K562 (cell line): ENCODE results near the gene GHDC. TPM values are rescaled to one million over a fixed set of nuclear protein-coding genes. Genes with fewer than 3 reads are reported as not detected.

Experiments
- BCLAF1 ChIP-seq, 2 experiments: fragments of 450-650 bp in 1 of 2; IDR thresholded peaks; 2 replicates each; pipeline ENCODE4 v1.6.1; 2011 to 2017; ENCODE audit warnings: low read depth in 2 of 2, antibody characterized with exemption in 1 of 2, borderline replicate concordance in 1 of 2, low read length in 1 of 2, mild to moderate bottlenecking in 1 of 2, mixed read lengths in 1 of 2; ENCODE audit not compliant: control insufficient read depth in 1 of 2
- FOXJ2 ChIP-seq: fragments of 200-800 bp; sonication (Bioruptor generic); IDR thresholded peaks from 2 replicates; pipeline ENCODE4 v1.6.1; 2016; ENCODE audit warnings: missing genetic modification characterization, missing compliant biosample characterization
- LEF1 ChIP-seq: fragments of 450-650 bp; IDR thresholded peaks from 2 replicates; pipeline ENCODE4 v1.6.1; 2016; ENCODE audit warnings: mild to moderate bottlenecking
- NR2F6 ChIP-seq: fragments of 450-650 bp; formaldehyde crosslinking; IDR thresholded peaks from 2 replicates; pipeline ENCODE4 v1.4.0; 2020; ENCODE audit warnings: mild to moderate bottlenecking
- PHTF2 ChIP-seq: fragments of 250-450 bp; sonication (Bioruptor Pico); IDR thresholded peaks from 2 replicates; pipeline ENCODE4 v1.5.0; 2021; ENCODE audit warnings: mild to moderate bottlenecking
- PRPF4 ChIP-seq: fragments of 200-400 bp; formaldehyde crosslinking; IDR thresholded peaks from one replicate; pipeline ENCODE4 v1.6.1; 2017; ENCODE audit warnings: low read length, low read depth, mild to moderate bottlenecking; ENCODE audit not compliant: insufficient read depth, poor library complexity, severe bottlenecking
- RBM25 ChIP-seq: fragments of 200-400 bp; formaldehyde crosslinking; IDR thresholded peaks from 2 replicates; pipeline ENCODE4 v1.6.1; 2018; ENCODE audit warnings: low read length, low read depth, moderate library complexity; ENCODE audit not compliant: severe bottlenecking
- TBL1XR1 ChIP-seq, 2 experiments: IDR thresholded peaks; 2 replicates each; pipeline ENCODE4 v1.6.1; 2012; ENCODE audit warnings: improper control_type of control experiment in 2 of 2, low read length in 2 of 2, mild to moderate bottlenecking in 1 of 2
- TCF3 ChIP-seq: sonication (generic); formaldehyde crosslinking; IDR thresholded peaks from 2 replicates; pipeline ENCODE4 v1.4.0; 2020; ENCODE audit warnings: mild to moderate bottlenecking, missing genetic modification reagents
- TOE1 ChIP-seq, 2 experiments: fragments of 450-650 bp in 1 of 2; sonication (generic) in 1 of 2; formaldehyde crosslinking in 1 of 2; IDR thresholded peaks; 2 replicates each; pipeline versions ENCODE4 v1.7.1 to v1.8.0; 2016 to 2022; ENCODE audit warnings: borderline replicate concordance in 2 of 2, mild to moderate bottlenecking in 2 of 2, antibody characterized with exemption in 1 of 2, inconsistent platforms in 1 of 2, low read depth in 1 of 2, missing genetic modification reagents in 1 of 2, moderate library complexity in 1 of 2
- ZFX ChIP-seq: sonication (generic); formaldehyde crosslinking; IDR thresholded peaks from 2 replicates; pipeline ENCODE4 v1.8.0; 2022; ENCODE audit warnings: mild to moderate bottlenecking, missing genetic modification reagents, moderate library complexity
- ZKSCAN3 ChIP-seq: fragments of 250-450 bp; sonication (Bioruptor Pico); IDR thresholded peaks from 2 replicates; pipeline ENCODE4 v1.4.0; 2020
- ZNF175 ChIP-seq: fragments of 200-800 bp; sonication (Bioruptor generic); IDR thresholded peaks from 2 replicates; pipeline ENCODE4 v1.6.1; 2016; ENCODE audit warnings: low read depth, mild to moderate bottlenecking, missing genetic modification characterization, missing compliant biosample characterization
- ZNF644 ChIP-seq: fragments of 200-800 bp; sonication (Bioruptor generic); IDR thresholded peaks from 2 replicates; pipeline ENCODE4 v1.6.1; 2016; ENCODE audit warnings: low read depth, missing genetic modification characterization, missing compliant biosample characterization
- ZNF699 ChIP-seq: fragments of 250-450 bp; sonication (Bioruptor Pico); IDR thresholded peaks from 2 replicates; pipeline ENCODE4 v1.8.0; 2021; ENCODE audit warnings: mild to moderate bottlenecking, moderate library complexity; ENCODE audit not compliant: insufficient replicate concordance
- polyA plus RNA-seq, 8 experiments: library from polyadenylated mRNA; depleted of rRNA in 4 of 8; stranded (reverse) in 5 of 8; unstranded in 3 of 8; fragments of >200 nt; fragmentation: Nextera tagmentation in 2 of 8; fragmentation: Illumina TruSeq in 1 of 8; extraction: Ambion mirVana in 2 of 8; extraction: Trizol in 1 of 8; gene quantifications; 2 replicates each; pipeline versions ENCODE4 v1.2.1 to v1.2.3, GENCODE V29; 2011 to 2014; ENCODE audit warnings: inconsistent platforms in 1 of 8, missing spikeins in 1 of 8
- total RNA-seq, 7 experiments: library from RNA; depleted of rRNA in 6 of 7; stranded (reverse); fragments of >200 nt in 6 of 7; fragmentation: Illumina TruSeq in 2 of 7; extraction: Trizol in 2 of 7; gene quantifications; 2 replicates each; pipeline versions ENCODE4 v1.2.1 to v1.2.3, GENCODE V29; 2011 to 2021; ENCODE audit warnings: low replicate concordance in 1 of 7
- TF ChIP-seq, protein P1 (sequence below): fragments of 450-650 bp; IDR thresholded peaks from 2 replicates; pipeline ENCODE4 v1.6.1; 2016; ENCODE audit warnings: low read depth

Gene GHDC
- total and polyA plus RNA-seq, 9 of the 15 experiments (the other 6 are each of a cell fraction or from before 2014, with no cell fraction given), result 0.65 to 23.2 (median 11.2) TPM

DNA sequence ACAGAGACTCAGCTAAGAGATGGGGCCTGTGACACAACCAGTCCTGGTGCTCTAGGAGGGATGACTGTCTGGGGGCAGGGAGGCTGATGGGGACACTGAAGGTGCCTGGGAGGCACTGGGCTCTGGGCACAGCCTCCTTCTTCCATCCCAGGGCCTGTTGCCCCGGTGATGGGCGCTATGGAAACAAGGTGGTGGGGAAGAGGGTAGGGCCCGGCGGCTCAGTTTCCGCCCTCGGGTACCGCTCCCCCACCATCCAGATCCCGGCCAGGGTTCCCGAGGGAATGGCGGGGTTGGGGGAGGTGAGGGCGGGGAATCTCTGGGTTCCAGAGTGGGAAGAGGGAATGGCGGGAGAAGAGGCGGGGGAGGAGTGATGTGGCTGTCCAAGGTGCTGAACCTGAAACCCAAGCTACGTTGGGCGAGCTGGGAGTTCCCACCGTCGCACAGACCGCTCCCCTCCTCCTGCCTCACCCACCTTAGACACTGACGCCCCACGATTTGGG, 14.3 kb downstream of the GHDC start (continued):
- TF ChIP-seq, protein P1, sequence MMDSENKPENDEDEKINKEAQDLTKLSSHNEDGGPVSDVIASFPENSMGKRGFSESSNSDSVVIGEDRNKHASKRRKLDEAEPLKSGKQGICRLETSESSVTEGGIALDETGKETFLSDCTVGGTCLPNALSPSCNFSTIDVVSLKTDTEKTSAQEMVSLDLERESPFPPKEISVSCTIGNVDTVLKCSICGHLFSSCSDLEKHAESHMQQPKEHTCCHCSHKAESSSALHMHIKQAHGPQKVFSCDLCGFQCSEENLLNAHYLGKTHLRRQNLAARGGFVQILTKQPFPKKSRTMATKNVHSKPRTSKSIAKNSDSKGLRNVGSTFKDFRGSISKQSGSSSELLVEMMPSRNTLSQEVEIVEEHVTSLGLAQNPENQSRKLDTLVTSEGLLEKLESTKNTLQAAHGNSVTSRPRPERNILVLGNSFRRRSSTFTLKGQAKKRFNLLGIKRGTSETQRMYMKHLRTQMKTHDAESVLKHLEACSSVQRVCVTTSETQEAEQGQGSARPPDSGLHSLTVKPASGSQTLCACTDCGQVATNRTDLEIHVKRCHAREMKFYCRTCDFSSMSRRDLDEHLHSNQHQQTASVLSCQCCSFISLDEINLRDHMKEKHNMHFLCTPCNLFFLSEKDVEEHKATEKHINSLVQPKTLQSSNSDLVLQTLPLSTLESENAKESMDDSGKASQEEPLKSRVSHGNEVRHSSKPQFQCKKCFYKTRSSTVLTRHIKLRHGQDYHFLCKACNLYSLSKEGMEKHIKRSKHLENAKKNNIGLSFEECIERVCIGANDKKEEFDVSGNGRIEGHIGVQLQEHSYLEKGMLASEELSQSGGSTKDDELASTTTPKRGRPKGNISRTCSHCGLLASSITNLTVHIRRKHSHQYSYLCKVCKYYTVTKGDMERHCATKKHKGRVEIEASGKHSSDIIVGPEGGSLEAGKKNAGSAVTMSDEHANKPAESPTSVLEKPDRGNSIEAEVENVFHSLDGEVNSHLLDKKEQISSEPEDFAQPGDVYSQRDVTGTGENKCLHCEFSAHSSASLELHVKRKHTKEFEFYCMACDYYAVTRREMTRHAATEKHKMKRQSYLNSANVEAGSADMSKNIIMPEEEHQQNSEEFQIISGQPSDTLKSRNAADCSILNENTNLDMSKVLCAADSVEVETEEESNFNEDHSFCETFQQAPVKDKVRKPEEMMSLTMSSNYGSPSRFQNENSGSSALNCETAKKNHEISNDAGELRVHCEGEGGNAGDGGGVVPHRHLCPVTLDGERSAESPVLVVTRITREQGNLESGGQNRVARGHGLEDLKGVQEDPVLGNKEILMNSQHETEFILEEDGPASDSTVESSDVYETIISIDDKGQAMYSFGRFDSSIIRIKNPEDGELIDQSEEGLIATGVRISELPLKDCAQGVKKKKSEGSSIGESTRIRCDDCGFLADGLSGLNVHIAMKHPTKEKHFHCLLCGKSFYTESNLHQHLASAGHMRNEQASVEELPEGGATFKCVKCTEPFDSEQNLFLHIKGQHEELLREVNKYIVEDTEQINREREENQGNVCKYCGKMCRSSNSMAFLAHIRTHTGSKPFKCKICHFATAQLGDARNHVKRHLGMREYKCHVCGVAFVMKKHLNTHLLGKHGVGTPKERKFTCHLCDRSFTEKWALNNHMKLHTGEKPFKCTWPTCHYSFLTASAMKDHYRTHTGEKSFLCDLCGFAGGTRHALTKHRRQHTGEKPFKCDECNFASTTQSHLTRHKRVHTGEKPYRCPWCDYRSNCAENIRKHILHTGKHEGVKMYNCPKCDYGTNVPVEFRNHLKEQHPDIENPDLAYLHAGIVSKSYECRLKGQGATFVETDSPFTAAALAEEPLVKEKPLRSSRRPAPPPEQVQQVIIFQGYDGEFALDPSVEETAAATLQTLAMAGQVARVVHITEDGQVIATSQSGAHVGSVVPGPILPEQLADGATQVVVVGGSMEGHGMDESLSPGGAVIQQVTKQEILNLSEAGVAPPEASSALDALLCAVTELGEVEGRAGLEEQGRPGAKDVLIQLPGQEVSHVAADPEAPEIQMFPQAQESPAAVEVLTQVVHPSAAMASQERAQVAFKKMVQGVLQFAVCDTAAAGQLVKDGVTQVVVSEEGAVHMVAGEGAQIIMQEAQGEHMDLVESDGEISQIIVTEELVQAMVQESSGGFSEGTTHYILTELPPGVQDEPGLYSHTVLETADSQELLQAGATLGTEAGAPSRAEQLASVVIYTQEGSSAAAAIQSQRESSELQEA, result no peak
- TF ChIP-seq ZNF699 (no peak), FOXJ2 (tag) (no peak), LEF1 (no peak), PRPF4 (no peak), RBM25 (no peak), ZNF175 (CRISPR knock-in tag) (no peak), TCF3 (CRISPR knock-in tag) (no peak), NR2F6 (CRISPR knock-in tag) (no peak), TOE1 (IDR thresholded peaks at IDR 0.05; ENCODE audit: borderline replicate concordance) (no peak), TOE1 (CRISPR knock-in tag; IDR thresholded peaks at IDR 0.05; ENCODE audit: borderline replicate concordance, low read depth) (no peak), TBL1XR1 (IDR thresholded peaks at IDR 0.05; ENCODE audit: low read length in 2 of 2) (no peak), ZFX (CRISPR knock-in tag) (no peak), ZNF644 (tag) (no peak), ZKSCAN3 (CRISPR knock-in tag) (no peak), BCLAF1 (IDR thresholded peaks at IDR 0.05; ENCODE audit: borderline replicate concordance in 1 of 2, control insufficient read depth in 1 of 2, low read depth in 2 of 2, low read length in 1 of 2) (no peak), PHTF2 (CRISPR knock-in tag) (no peak)
